ENCODE measurements around the gene ZNF175. TPM values are rescaled to one million over a fixed set of nuclear protein-coding genes. Genes with fewer than 3 reads are reported as not detected.

The ZNF175 gene
- total and polyA plus RNA-seq, 9 of the 15 experiments (the other 6 are each of a cell fraction or from before 2014, with no cell fraction given): 3.7 to 37.9 (median 14.0) TPM

- peak; percentile 26; the same call in 1 of the 2 replicates for TF ChIP-seq ZBTB40 (IDR thresholded peaks at IDR 0.05)
- no peak for TF ChIP-seq ZBTB40 (CRISPR knock-in tag; IDR thresholded peaks at IDR 0.05)
- TF ChIP-seq NR1H2 (CRISPR knock-in tag; IDR thresholded peaks at IDR 0.05): no peak
Measured at GRCh38 chr19:51552608-51552995, 18.5 kb upstream of the ZNF175 start (continued).

Data from K562 (cell line).